Stomach (tissue), 4 donors: ENCODE data around the gene DGCR6L.

Source experiments
- POLR2A ChIP-seq, 4 donors: fragments of 450-650 bp; IDR thresholded peaks; one replicate each; pipeline ENCODE4 v1.6.1; 2016; ENCODE audit warnings: antibody characterized with exemption in 4 of 4, control low read depth in 2 of 4, mild to moderate bottlenecking in 1 of 4, moderate library complexity in 1 of 4
- TF ChIP-seq, protein P1 (sequence below), 7 experiments: fragments of 450-650 bp in 4 of 7; fragments of 200-600 bp in 3 of 7; sonication (generic) in 3 of 7; IDR thresholded peaks; one replicate each; pipeline ENCODE4 v1.5.1; 2016 to 2019; ENCODE audit warnings: antibody characterized with exemption in 7 of 7, control low read depth in 2 of 7, mild to moderate bottlenecking in 1 of 7

DNA sequence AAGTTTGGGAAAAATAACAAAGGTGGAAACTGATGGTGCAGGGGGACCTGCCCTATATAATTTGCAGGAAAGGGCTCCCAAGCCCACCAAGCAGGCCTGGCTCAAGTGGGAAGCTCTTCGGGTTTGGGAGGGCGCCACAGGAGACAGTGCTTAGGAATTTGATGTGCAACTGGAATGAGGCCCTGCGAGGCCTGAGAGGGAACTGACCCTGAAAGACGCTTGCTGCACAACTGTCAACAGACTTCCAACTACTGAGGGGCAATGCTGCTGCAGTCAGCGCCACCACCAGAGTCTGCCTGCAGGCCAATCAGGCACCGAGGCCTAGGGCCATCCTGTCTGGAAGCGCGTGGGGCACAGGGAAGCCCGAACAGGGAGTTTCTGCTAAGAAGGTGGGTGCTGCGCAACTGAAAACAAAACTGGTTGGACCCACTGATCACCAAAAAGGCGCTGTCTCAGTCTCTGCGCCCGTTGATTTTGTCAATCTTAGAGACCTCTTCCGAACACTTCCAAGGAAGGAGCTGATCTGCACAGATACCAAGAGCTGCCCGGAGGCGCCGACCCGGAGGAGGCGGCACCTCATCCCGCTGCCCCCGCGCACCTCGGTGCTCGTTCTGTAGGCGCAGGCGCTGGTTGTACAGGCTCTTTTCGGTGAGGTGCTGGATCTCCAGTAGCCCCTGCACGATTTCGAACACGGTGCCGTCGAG, 667 bp downstream of the DGCR6L start:
- TF ChIP-seq POLR2A (IDR thresholded peaks at IDR 0.05): no peak
- TF ChIP-seq, protein P1, sequence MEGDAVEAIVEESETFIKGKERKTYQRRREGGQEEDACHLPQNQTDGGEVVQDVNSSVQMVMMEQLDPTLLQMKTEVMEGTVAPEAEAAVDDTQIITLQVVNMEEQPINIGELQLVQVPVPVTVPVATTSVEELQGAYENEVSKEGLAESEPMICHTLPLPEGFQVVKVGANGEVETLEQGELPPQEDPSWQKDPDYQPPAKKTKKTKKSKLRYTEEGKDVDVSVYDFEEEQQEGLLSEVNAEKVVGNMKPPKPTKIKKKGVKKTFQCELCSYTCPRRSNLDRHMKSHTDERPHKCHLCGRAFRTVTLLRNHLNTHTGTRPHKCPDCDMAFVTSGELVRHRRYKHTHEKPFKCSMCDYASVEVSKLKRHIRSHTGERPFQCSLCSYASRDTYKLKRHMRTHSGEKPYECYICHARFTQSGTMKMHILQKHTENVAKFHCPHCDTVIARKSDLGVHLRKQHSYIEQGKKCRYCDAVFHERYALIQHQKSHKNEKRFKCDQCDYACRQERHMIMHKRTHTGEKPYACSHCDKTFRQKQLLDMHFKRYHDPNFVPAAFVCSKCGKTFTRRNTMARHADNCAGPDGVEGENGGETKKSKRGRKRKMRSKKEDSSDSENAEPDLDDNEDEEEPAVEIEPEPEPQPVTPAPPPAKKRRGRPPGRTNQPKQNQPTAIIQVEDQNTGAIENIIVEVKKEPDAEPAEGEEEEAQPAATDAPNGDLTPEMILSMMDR (IDR thresholded peaks at IDR 0.05): no peak
